SK-N-SH (cell line): ENCODE results near the gene WDR82. TPM values are rescaled to one million over a fixed set of nuclear protein-coding genes. Genes with fewer than 3 reads are reported as not detected.

Source experiments
- CTCF ChIA-PET: fragments of 300-600, 350-600 bp; formaldehyde crosslinking; extraction: SDS; loops from one replicate; lab custom pipeline; 2021; lab: Yijun Ruan, JAX
- POLR2A ChIA-PET: fragments of 350-600 bp; sonication (Branson Sonifier 250); formaldehyde crosslinking; extraction: SDS; loops from one replicate; lab custom pipeline; 2020; ENCODE audit warnings: antibody characterized with exemption, inconsistent platforms; lab: Yijun Ruan, JAX
- DNase-seq: peaks from one replicate; pipeline ENCODE4 v3.0.0; 2012
- H2AFZ ChIP-seq: fragments of 200-600 bp; sonication (generic); 2 replicates; pipeline ENCODE4 v1.8.1; 2016; ENCODE audit warnings: antibody characterized with exemption, mild to moderate bottlenecking, low read depth
- H3F3A ChIP-seq: fragments of 200-600 bp; sonication (generic); replicated peaks from 2 replicates; pipeline ENCODE3; 2016; ENCODE audit warnings: antibody characterized with exemption, mild to moderate bottlenecking; ENCODE audit not compliant: insufficient read depth
- H3K27ac ChIP-seq, 2 experiments: fragments of 200-500 bp in 1 of 2; fragments of 200-600 bp in 1 of 2; sonication (Bioruptor generic) in 1 of 2; sonication (generic), shearing (Covaris generic) in 1 of 2; 2 replicates each; pipeline versions ENCODE4 v1.5.1 to v1.6.1; 2014 to 2016; ENCODE audit warnings: low read depth in 2 of 2, inconsistent platforms in 1 of 2, low read length in 1 of 2, mild to moderate bottlenecking in 1 of 2, mixed read lengths in 1 of 2
- H3K27me3 ChIP-seq: fragments of 200-600 bp; sonication (generic), shearing (Covaris generic); 2 replicates; pipeline ENCODE4 v1.6.1; 2016; ENCODE audit warnings: mixed run types; ENCODE audit not compliant: insufficient read depth
- H3K36me3 ChIP-seq, 2 experiments: fragments of 200-500 bp in 1 of 2; fragments of 200-600 bp in 1 of 2; sonication (Bioruptor generic) in 1 of 2; sonication (generic) in 1 of 2; replicated peaks in 1 of 2; 2 replicates each; pipeline versions ENCODE3 to v1.5.1; 2014 to 2016; ENCODE audit warnings: low read length in 1 of 2, mild to moderate bottlenecking in 1 of 2; ENCODE audit not compliant: insufficient read depth in 2 of 2, control insufficient read depth in 1 of 2
- H3K4me1 ChIP-seq, 2 experiments: fragments of 200-500 bp in 1 of 2; fragments of 200-600 bp in 1 of 2; sonication (Bioruptor generic) in 1 of 2; sonication (generic), shearing (Covaris generic) in 1 of 2; 2 replicates each; pipeline versions ENCODE4 v1.5.1 to v1.6.1; 2014 to 2016; ENCODE audit warnings: low read depth in 1 of 2, low read length in 1 of 2, mixed run types in 1 of 2; ENCODE audit not compliant: insufficient read depth in 2 of 2, control insufficient read depth in 1 of 2
- H3K4me2 ChIP-seq: fragments of 200-600 bp; sonication (generic), shearing (Covaris generic); 2 replicates; pipeline ENCODE4 v1.6.1; 2017; ENCODE audit warnings: mixed run types
- H3K4me3 ChIP-seq, 2 experiments: fragments of 200-500 bp in 1 of 2; fragments of 200-600 bp in 1 of 2; sonication (Bioruptor generic) in 1 of 2; sonication (generic), shearing (Covaris generic) in 1 of 2; 2 replicates each; pipeline versions ENCODE4 v1.5.1 to v1.8.1; 2014 to 2016; ENCODE audit warnings: low read depth in 2 of 2, inconsistent platforms in 1 of 2, low read length in 1 of 2, mild to moderate bottlenecking in 1 of 2, mixed read lengths in 1 of 2, moderate library complexity in 1 of 2
- H3K79me2 ChIP-seq: fragments of 200-600 bp; sonication (generic); 2 replicates; pipeline ENCODE4 v1.8.1; 2017; ENCODE audit warnings: mild to moderate bottlenecking; ENCODE audit not compliant: insufficient read depth
- H3K9ac ChIP-seq: fragments of 200-600 bp; sonication (generic); 2 replicates; pipeline ENCODE4 v1.6.1; 2017; ENCODE audit warnings: mixed run types
- H3K9me2 ChIP-seq: fragments of 200-600 bp; sonication (generic); 2 replicates; pipeline ENCODE4 v1.6.1; 2017; ENCODE audit warnings: mixed run types
- H3K9me3 ChIP-seq: fragments of 200-600 bp; sonication (generic); 2 replicates; pipeline ENCODE4 v1.6.1; 2017; ENCODE audit warnings: mixed run types, mild to moderate bottlenecking, moderate library complexity
- H4K20me1 ChIP-seq: fragments of 200-600 bp; sonication (generic); 2 replicates; pipeline ENCODE4 v1.6.1; 2017; ENCODE audit warnings: mild to moderate bottlenecking, mixed run types; ENCODE audit not compliant: insufficient read depth
- EP300 ChIP-seq, 2 experiments: IDR thresholded peaks; 2 replicates each; pipeline versions ENCODE4 v1.4.0 to v1.6.1; 2012; ENCODE audit warnings: borderline replicate concordance in 1 of 2, low read depth in 1 of 2, low read length in 1 of 2
- FOSL2 ChIP-seq: IDR thresholded peaks from 2 replicates; pipeline ENCODE4 v1.4.0; 2012; ENCODE audit warnings: low read depth, mild to moderate bottlenecking, moderate library complexity, borderline replicate concordance
- FOXM1 ChIP-seq: IDR thresholded peaks from 2 replicates; pipeline ENCODE4 v1.4.0; 2012; ENCODE audit warnings: low read depth, mild to moderate bottlenecking
- GABPA ChIP-seq: IDR thresholded peaks from 2 replicates; pipeline ENCODE4 v1.4.0; 2012; ENCODE audit warnings: low read depth, mild to moderate bottlenecking
- GATA2 ChIP-seq: sonication (generic); formaldehyde crosslinking; IDR thresholded peaks from 2 replicates; pipeline ENCODE4 v1.5.0; 2020; ENCODE audit warnings: mild to moderate bottlenecking, missing genetic modification reagents
- JUND ChIP-seq: IDR thresholded peaks from 2 replicates; pipeline ENCODE4 v1.4.0; 2012
- MEF2A ChIP-seq: IDR thresholded peaks from 2 replicates; pipeline ENCODE4 v1.4.0; 2012; ENCODE audit warnings: low read depth, borderline replicate concordance
- NRF1 ChIP-seq: IDR thresholded peaks from 2 replicates; pipeline ENCODE4 v1.6.1; 2012; ENCODE audit warnings: low read depth, mild to moderate bottlenecking, low read length
- RAD21 ChIP-seq: IDR thresholded peaks from 2 replicates; pipeline ENCODE4 v1.6.1; 2012; ENCODE audit warnings: mild to moderate bottlenecking, low read length
- RCOR1 ChIP-seq: fragments of 150-350 bp; IDR thresholded peaks from 2 replicates; pipeline ENCODE4 v1.6.1; 2017; ENCODE audit warnings: antibody characterized with exemption, low read length
- SIN3A ChIP-seq: IDR thresholded peaks from 2 replicates; pipeline ENCODE4 v1.6.1; 2012; ENCODE audit warnings: low read depth, mild to moderate bottlenecking, low read length, moderate library complexity, borderline replicate concordance
- SMC3 ChIP-seq: IDR thresholded peaks from 2 replicates; pipeline ENCODE4 v1.6.1; 2012; ENCODE audit warnings: low read depth, low read length, improper control_type of control experiment
- TAF1 ChIP-seq: IDR thresholded peaks from 2 replicates; pipeline ENCODE4 v1.6.1; 2012; ENCODE audit warnings: low read depth, mild to moderate bottlenecking, low read length, moderate library complexity, borderline replicate concordance
- whole genome bisulfite sequencing: methylation state at CpG from one replicate; pipeline ENCODE4 v1.1.6; 2017; ENCODE audit warnings: low lambda C conversion rate; 5-methylcytosine and 5-hydroxymethylcytosine counted together
- polyA plus RNA-seq, 3 experiments: library from polyadenylated mRNA; depleted of rRNA; stranded (reverse); fragments of >200 nt; gene quantifications; 2 replicates each; pipeline ENCODE4 v1.2.3, GENCODE V29; 2012
- TF ChIP-seq, protein P1 (sequence below): IDR thresholded peaks from 2 replicates; pipeline ENCODE4 v1.6.1; 2012; ENCODE audit warnings: mild to moderate bottlenecking, low read depth, low read length, moderate library complexity
- TF ChIP-seq, protein P2 (sequence below): IDR thresholded peaks from 2 replicates; pipeline ENCODE4 v1.4.0; 2012; ENCODE audit warnings: low read depth, borderline replicate concordance
- TF ChIP-seq, protein P3 (sequence below): IDR thresholded peaks from 2 replicates; pipeline ENCODE4 v1.4.0; 2012; ENCODE audit warnings: low read depth
- TF ChIP-seq, protein P4 (sequence below): IDR thresholded peaks from 2 replicates; pipeline ENCODE4 v1.4.0; 2012; ENCODE audit warnings: low read depth, borderline replicate concordance
- TF ChIP-seq, protein P5 (sequence below): IDR thresholded peaks from 2 replicates; pipeline ENCODE4; 2012
- TF ChIP-seq, protein P6 (sequence below): fragments of 150-350 bp; IDR thresholded peaks from 2 replicates; pipeline ENCODE4 v1.6.1; 2016; ENCODE audit warnings: mild to moderate bottlenecking, low read depth, low read length

WDR82 gene
- polyA plus RNA-seq, 1 of the 3 experiments (the other 2 are of a cell fraction) = 41.2 TPM

DNA sequence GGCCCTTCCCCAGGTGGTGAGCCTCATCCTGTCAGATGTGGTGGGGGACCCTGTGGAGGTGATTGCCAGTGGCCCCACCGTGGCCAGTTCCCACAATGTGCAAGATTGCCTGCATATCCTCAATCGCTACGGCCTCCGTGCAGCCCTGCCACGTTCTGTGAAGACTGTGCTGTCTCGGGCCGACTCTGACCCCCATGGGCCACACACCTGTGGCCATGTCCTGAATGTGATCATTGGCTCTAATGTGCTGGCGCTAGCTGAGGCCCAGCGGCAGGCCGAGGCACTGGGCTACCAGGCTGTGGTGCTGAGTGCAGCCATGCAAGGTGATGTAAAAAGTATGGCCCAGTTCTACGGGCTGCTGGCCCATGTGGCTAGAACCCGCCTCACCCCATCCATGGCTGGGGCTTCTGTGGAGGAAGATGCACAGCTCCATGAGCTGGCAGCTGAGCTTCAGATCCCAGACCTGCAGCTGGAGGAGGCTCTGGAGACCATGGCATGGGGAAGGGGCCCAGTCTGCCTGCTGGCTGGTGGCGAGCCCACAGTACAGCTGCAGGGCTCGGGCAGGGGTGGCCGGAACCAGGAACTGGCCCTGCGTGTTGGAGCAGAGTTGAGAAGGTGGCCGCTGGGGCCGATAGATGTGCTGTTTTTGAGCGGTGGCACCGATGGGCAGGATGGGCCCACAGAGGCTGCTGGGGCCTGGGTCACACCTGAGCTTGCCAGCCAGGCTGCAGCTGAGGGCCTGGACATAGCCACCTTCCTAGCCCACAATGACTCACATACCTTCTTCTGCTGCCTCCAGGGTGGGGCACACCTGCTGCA is 14.0 kb upstream of the WDR82 start:
- peaks cover 11% of the 10 kb centered on the region; the same call in 1 of the 2 replicates for H3K79me2 ChIP-seq
- no peaks in the 10 kb centered on the region for H3K9me3 ChIP-seq
- H3K27me3 ChIP-seq = no peaks in the 10 kb centered on the region
- peaks cover 0 to 16% of the 10 kb centered on the region in 2 experiments for H3K36me3 ChIP-seq
- H3K9me2 ChIP-seq = no peaks in the 10 kb centered on the region
- H3K9ac ChIP-seq = no peak overlapping the region
- no peak overlapping the region for H3K4me2 ChIP-seq
- H3K27ac ChIP-seq = no peak overlapping the region; a peak in 1 of 4 replicates
- no peaks in the 10 kb centered on the region for H4K20me1 ChIP-seq
- peaks cover 0 to 41% of the 10 kb centered on the region in 2 experiments; a peak in 2 of 4 replicates for H3K4me1 ChIP-seq
- WGBS = 93% methylated on average over 3 of the region's 20 CpGs
- H2AFZ ChIP-seq = no peak overlapping the region
- TF ChIP-seq, protein P1, sequence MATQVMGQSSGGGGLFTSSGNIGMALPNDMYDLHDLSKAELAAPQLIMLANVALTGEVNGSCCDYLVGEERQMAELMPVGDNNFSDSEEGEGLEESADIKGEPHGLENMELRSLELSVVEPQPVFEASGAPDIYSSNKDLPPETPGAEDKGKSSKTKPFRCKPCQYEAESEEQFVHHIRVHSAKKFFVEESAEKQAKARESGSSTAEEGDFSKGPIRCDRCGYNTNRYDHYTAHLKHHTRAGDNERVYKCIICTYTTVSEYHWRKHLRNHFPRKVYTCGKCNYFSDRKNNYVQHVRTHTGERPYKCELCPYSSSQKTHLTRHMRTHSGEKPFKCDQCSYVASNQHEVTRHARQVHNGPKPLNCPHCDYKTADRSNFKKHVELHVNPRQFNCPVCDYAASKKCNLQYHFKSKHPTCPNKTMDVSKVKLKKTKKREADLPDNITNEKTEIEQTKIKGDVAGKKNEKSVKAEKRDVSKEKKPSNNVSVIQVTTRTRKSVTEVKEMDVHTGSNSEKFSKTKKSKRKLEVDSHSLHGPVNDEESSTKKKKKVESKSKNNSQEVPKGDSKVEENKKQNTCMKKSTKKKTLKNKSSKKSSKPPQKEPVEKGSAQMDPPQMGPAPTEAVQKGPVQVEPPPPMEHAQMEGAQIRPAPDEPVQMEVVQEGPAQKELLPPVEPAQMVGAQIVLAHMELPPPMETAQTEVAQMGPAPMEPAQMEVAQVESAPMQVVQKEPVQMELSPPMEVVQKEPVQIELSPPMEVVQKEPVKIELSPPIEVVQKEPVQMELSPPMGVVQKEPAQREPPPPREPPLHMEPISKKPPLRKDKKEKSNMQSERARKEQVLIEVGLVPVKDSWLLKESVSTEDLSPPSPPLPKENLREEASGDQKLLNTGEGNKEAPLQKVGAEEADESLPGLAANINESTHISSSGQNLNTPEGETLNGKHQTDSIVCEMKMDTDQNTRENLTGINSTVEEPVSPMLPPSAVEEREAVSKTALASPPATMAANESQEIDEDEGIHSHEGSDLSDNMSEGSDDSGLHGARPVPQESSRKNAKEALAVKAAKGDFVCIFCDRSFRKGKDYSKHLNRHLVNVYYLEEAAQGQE = no peak
- TF ChIP-seq, protein P2, sequence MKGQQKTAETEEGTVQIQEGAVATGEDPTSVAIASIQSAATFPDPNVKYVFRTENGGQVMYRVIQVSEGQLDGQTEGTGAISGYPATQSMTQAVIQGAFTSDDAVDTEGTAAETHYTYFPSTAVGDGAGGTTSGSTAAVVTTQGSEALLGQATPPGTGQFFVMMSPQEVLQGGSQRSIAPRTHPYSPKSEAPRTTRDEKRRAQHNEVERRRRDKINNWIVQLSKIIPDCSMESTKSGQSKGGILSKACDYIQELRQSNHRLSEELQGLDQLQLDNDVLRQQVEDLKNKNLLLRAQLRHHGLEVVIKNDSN = no peak
- TF ChIP-seq, protein P3, sequence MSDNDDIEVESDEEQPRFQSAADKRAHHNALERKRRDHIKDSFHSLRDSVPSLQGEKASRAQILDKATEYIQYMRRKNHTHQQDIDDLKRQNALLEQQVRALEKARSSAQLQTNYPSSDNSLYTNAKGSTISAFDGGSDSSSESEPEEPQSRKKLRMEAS = no peak
- TF ChIP-seq, protein P4, sequence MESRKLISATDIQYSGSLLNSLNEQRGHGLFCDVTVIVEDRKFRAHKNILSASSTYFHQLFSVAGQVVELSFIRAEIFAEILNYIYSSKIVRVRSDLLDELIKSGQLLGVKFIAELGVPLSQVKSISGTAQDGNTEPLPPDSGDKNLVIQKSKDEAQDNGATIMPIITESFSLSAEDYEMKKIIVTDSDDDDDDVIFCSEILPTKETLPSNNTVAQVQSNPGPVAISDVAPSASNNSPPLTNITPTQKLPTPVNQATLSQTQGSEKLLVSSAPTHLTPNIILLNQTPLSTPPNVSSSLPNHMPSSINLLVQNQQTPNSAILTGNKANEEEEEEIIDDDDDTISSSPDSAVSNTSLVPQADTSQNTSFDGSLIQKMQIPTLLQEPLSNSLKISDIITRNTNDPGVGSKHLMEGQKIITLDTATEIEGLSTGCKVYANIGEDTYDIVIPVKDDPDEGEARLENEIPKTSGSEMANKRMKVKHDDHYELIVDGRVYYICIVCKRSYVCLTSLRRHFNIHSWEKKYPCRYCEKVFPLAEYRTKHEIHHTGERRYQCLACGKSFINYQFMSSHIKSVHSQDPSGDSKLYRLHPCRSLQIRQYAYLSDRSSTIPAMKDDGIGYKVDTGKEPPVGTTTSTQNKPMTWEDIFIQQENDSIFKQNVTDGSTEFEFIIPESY = no peak
- no peak for TF ChIP-seq GABPA
- TF ChIP-seq SIN3A = no peak
- no peak for TF ChIP-seq TAF1
- no peak for TF ChIP-seq RCOR1
- TF ChIP-seq, protein P5, sequence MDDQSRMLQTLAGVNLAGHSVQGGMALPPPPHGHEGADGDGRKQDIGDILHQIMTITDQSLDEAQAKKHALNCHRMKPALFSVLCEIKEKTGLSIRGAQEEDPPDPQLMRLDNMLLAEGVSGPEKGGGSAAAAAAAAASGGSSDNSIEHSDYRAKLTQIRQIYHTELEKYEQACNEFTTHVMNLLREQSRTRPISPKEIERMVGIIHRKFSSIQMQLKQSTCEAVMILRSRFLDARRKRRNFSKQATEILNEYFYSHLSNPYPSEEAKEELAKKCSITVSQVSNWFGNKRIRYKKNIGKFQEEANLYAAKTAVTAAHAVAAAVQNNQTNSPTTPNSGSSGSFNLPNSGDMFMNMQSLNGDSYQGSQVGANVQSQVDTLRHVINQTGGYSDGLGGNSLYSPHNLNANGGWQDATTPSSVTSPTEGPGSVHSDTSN = no peak
- TF ChIP-seq EP300 (IDR thresholded peaks at IDR 0.05; ENCODE audit: borderline replicate concordance in 1 of 2, low read depth in 1 of 2, low read length in 1 of 2) = no peak
- TF ChIP-seq FOSL2 = no peak
- no peak for TF ChIP-seq FOXM1
- no peak for TF ChIP-seq JUND
- TF ChIP-seq SMC3 = no peak
- TF ChIP-seq NRF1 = no peak
- no peak for TF ChIP-seq MEF2A
- TF ChIP-seq, protein P6, sequence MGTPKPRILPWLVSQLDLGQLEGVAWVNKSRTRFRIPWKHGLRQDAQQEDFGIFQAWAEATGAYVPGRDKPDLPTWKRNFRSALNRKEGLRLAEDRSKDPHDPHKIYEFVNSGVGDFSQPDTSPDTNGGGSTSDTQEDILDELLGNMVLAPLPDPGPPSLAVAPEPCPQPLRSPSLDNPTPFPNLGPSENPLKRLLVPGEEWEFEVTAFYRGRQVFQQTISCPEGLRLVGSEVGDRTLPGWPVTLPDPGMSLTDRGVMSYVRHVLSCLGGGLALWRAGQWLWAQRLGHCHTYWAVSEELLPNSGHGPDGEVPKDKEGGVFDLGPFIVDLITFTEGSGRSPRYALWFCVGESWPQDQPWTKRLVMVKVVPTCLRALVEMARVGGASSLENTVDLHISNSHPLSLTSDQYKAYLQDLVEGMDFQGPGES = no peak
- TF ChIP-seq RAD21 = no peak
- TF ChIP-seq GATA2 (CRISPR knock-in tag) = no peak
- no peak overlapping the region for H3K4me3 ChIP-seq
- DNase-seq = no peak
- ChIA-PET POLR2A (interaction anchor here (1.4 kb wide), 1 partner anchor 46 kb away, joined by 3 read pairs; no protein-coding TSS in a partner anchor), CTCF (interaction anchor here (0.7 to 16.0 kb wide), 13 partner anchors 9 to 291 kb away, joined by 3 to 504 read pairs (median 4); no protein-coding TSS in a partner anchor)
- peaks cover 10% of the 10 kb centered on the region for H3F3A ChIP-seq
